CD4-positive, alpha-beta memory T cell (primary cell): ENCODE measurements around the gene SRGAP2C. TPM values are rescaled to one million over a fixed set of nuclear protein-coding genes. Genes with fewer than 3 reads are reported as not detected.
"Not testable (repeated sequence)": the region's sequence is repeated elsewhere in the genome, so short reads cannot be mapped to it uniquely, and the experiment has no call there.

Source experiments
- CTCF ChIA-PET: fragments of 350-600 bp; sonication (Branson Sonifier 250); formaldehyde crosslinking; loops from one replicate; lab custom pipeline; 2021; ENCODE audit warnings: inconsistent platforms; ENCODE audit not compliant: partially characterized antibody; lab: Charles Lee
- POLR2A ChIA-PET: fragments of 350-600 bp; sonication (Branson Sonifier 250); formaldehyde crosslinking; loops from one replicate; lab custom pipeline; 2021; ENCODE audit not compliant: partially characterized antibody; lab: Charles Lee
- DNase-seq, 5 donors: peaks; one replicate each; pipeline versions ENCODE4 v3.0.0 to v3.0.0-alpha.2; 2020 to 2022; ENCODE audit warnings: mixed read lengths in 1 of 5
- H3K27ac ChIP-seq: one replicate; pipeline ENCODE4 v1.7.0; 2013; ENCODE audit warnings: low read depth, low read length
- H3K27me3 ChIP-seq: 2 replicates; pipeline ENCODE4 v1.7.0; 2013; ENCODE audit warnings: mild to moderate bottlenecking, low read length, moderate library complexity; ENCODE audit not compliant: insufficient read depth
- H3K36me3 ChIP-seq: 2 replicates; pipeline ENCODE4 v1.7.0; 2013; ENCODE audit warnings: mild to moderate bottlenecking, low read length, moderate library complexity; ENCODE audit not compliant: insufficient read depth
- H3K4me1 ChIP-seq: 2 replicates; pipeline ENCODE4 v1.7.0; 2013; ENCODE audit warnings: mild to moderate bottlenecking, low read length, moderate library complexity; ENCODE audit not compliant: insufficient read depth
- H3K4me3 ChIP-seq, 2 donors: one replicate each; pipeline ENCODE4 v1.7.0; 2013; ENCODE audit warnings: low read length in 2 of 2, mild to moderate bottlenecking in 1 of 2
- H3K9me3 ChIP-seq, 2 donors: one replicate each; pipeline ENCODE4 v1.7.0; 2013; ENCODE audit warnings: low read length in 2 of 2, control low read depth in 1 of 2; ENCODE audit not compliant: control insufficient read depth in 1 of 2
- H3K27ac Mint-ChIP-seq, 7 donors: one replicate each; pipeline ENCODE4 v1.8.0; 2020 to 2021; ENCODE audit warnings: mixed read lengths in 7 of 7, mild to moderate bottlenecking in 6 of 7, inconsistent platforms in 3 of 7, moderate library complexity in 3 of 7
- H3K27me3 Mint-ChIP-seq, 2 donors: one replicate each; pipeline ENCODE4 v1.8.0; 2020 to 2021; ENCODE audit warnings: mixed read lengths in 2 of 2
- H3K36me3 Mint-ChIP-seq, 2 donors: one replicate each; pipeline ENCODE4 v1.8.0; 2020 to 2021; ENCODE audit warnings: mixed read lengths in 2 of 2, inconsistent platforms in 1 of 2, mild to moderate bottlenecking in 1 of 2
- H3K4me1 Mint-ChIP-seq, 4 donors: one replicate each; pipeline ENCODE4 v1.8.0; 2020 to 2021; ENCODE audit warnings: mixed read lengths in 4 of 4, mild to moderate bottlenecking in 1 of 4
- H3K4me3 Mint-ChIP-seq, 8 donors: one replicate each; pipeline ENCODE4 v1.8.0; 2020 to 2021; ENCODE audit warnings: mixed read lengths in 8 of 8, mild to moderate bottlenecking in 7 of 8, moderate library complexity in 6 of 8, inconsistent platforms in 3 of 8
- H3K9me3 Mint-ChIP-seq, 8 donors: one replicate each; pipeline ENCODE4 v1.8.0; 2020 to 2021; ENCODE audit warnings: mixed read lengths in 8 of 8, mild to moderate bottlenecking in 5 of 8, inconsistent platforms in 3 of 8, moderate library complexity in 1 of 8
- intact Hi-C: fragments of 100-400 bp; cut with micrococcal nuclease; formaldehyde crosslinking; loops from one replicate; pipeline ENCODE4 v1.15.1; 2023
- polyA plus RNA-seq, 2 donors: library from polyadenylated mRNA; unstranded; fragments of 300-500 nt; fragmentation: Illumina TruSeq; gene quantifications; one replicate each; pipeline ENCODE4 v1.2.3, GENCODE V29; 2021
- total RNA-seq, 2 experiments: library from RNA; stranded (reverse); gene quantifications; one replicate each; pipeline ENCODE4 v1.2.3, GENCODE V29; 2021

Gene SRGAP2C
- total and polyA plus RNA-seq, 4 experiments from 2014 or later = 2.1 to 29.0 (median 16.1) TPM

- CTCF ChIA-PET, H3K9me3 Mint-ChIP-seq, H3K27me3 ChIP-seq, intact Hi-C loops, H3K27ac ChIP-seq, H3K4me3 Mint-ChIP-seq, POLR2A ChIA-PET, H3K27me3 Mint-ChIP-seq, DNase-seq, H3K9me3 ChIP-seq, H3K36me3 Mint-ChIP-seq, H3K36me3 ChIP-seq, H3K4me1 Mint-ChIP-seq, H3K4me3 ChIP-seq, H3K27ac Mint-ChIP-seq, H3K4me1 ChIP-seq: not testable (repeated sequence)
Observed at GRCh38 chr1:121216676-121217075, 31.9 kb downstream of the SRGAP2C start.

- H3K4me3 ChIP-seq, DNase-seq, H3K27me3 ChIP-seq, H3K36me3 ChIP-seq, H3K4me1 ChIP-seq, H3K9me3 ChIP-seq, intact Hi-C loops, H3K27me3 Mint-ChIP-seq, H3K4me1 Mint-ChIP-seq, H3K27ac ChIP-seq, H3K36me3 Mint-ChIP-seq, H3K4me3 Mint-ChIP-seq, CTCF ChIA-PET, H3K9me3 Mint-ChIP-seq, H3K27ac Mint-ChIP-seq, POLR2A ChIA-PET: not testable (repeated sequence)
Observed at GRCh38 chr1:121221770-121222169, 37.0 kb downstream of the SRGAP2C start.

GRCh38 chr1:121224714-121225113 is 39.9 kb downstream of the SRGAP2C start:
- POLR2A ChIA-PET, H3K9me3 ChIP-seq, H3K27me3 Mint-ChIP-seq, H3K27ac Mint-ChIP-seq, DNase-seq, H3K36me3 ChIP-seq, CTCF ChIA-PET, H3K4me3 Mint-ChIP-seq, H3K4me3 ChIP-seq, H3K27ac ChIP-seq, H3K9me3 Mint-ChIP-seq, H3K4me1 Mint-ChIP-seq, intact Hi-C loops, H3K27me3 ChIP-seq, H3K36me3 Mint-ChIP-seq, H3K4me1 ChIP-seq: not testable (repeated sequence)

- H3K4me3 Mint-ChIP-seq, H3K9me3 Mint-ChIP-seq, H3K27me3 Mint-ChIP-seq, H3K36me3 ChIP-seq, intact Hi-C loops, POLR2A ChIA-PET, DNase-seq, H3K4me1 Mint-ChIP-seq, H3K36me3 Mint-ChIP-seq, CTCF ChIA-PET, H3K27ac ChIP-seq, H3K27me3 ChIP-seq, H3K27ac Mint-ChIP-seq, H3K4me3 ChIP-seq, H3K9me3 ChIP-seq, H3K4me1 ChIP-seq: not testable (repeated sequence)
Observed at GRCh38 chr1:121226295-121226904, 41.6 kb downstream of the SRGAP2C start.

DNA sequence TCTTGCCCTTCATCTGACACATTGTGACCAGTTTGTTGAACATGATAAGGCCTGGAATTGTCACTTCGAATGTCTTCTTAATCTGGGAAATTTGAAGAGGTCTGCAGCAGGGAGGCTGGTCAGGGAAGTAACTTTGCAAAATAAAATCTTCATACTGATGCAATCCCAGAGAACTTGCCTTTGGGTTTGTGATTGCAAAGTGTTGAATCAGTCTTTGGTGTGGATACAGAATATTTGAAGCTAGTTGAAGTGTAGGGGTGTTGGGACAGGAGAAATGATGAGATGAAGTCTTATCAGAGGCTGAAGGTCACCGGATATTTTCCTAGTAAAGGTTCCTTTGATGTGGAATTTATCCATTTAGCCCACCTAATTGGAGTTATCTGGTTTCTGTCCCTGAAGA is 42.1 kb downstream of the SRGAP2C start:
- POLR2A ChIA-PET, H3K9me3 Mint-ChIP-seq: not testable (repeated sequence)

DNA sequence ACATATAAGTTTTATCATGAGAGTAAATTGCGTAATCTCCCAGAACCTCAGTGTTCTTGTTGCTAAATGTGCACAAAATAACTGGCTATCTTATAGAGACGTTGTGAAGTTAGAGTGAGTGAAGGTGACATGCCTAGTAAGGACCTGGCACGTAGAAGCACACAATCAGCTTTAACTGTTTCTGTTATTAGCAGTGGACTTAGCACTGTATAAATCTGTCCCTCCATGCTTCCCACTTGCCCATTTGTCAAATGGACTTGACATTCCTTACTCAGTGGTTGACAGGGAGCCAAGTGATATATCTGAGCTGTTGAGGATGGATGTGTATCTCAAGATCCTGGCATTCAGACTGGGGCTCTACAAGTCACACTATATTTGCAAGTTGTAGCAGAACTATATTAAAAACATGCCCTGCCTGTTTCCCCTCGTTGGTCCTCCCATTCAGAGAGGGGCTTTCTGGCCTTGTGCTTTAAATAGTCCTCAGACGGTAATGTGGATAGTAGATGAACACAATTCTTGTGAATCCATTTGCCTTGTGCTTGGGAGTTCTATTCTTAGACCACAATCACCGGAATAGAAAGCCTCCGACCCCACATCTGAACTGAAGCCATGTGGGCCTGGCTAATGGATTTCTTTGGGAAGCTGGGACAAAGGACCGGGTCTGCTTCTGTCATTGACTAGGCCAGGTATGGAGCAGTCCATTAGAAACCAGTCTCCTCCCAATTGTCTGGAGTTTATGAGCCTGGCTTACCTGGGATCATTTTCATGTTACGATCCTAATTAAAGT is 43.0 kb downstream of the SRGAP2C start:
- CTCF ChIA-PET, H3K4me1 Mint-ChIP-seq, H3K27me3 ChIP-seq, H3K4me3 ChIP-seq, H3K36me3 ChIP-seq, H3K4me3 Mint-ChIP-seq, H3K9me3 ChIP-seq, H3K27me3 Mint-ChIP-seq, intact Hi-C loops, H3K27ac ChIP-seq, H3K27ac Mint-ChIP-seq, POLR2A ChIA-PET, H3K9me3 Mint-ChIP-seq, H3K4me1 ChIP-seq, DNase-seq, H3K36me3 Mint-ChIP-seq: not testable (repeated sequence)

More for the DNA sequence above, 42.1 kb downstream of the SRGAP2C start:
- H3K27me3 Mint-ChIP-seq, H3K4me1 ChIP-seq, intact Hi-C loops, H3K27me3 ChIP-seq, H3K4me1 Mint-ChIP-seq, DNase-seq, H3K9me3 ChIP-seq, H3K27ac ChIP-seq, CTCF ChIA-PET, H3K27ac Mint-ChIP-seq, H3K4me3 Mint-ChIP-seq, H3K36me3 ChIP-seq, H3K4me3 ChIP-seq, H3K36me3 Mint-ChIP-seq: not testable (repeated sequence)

DNA sequence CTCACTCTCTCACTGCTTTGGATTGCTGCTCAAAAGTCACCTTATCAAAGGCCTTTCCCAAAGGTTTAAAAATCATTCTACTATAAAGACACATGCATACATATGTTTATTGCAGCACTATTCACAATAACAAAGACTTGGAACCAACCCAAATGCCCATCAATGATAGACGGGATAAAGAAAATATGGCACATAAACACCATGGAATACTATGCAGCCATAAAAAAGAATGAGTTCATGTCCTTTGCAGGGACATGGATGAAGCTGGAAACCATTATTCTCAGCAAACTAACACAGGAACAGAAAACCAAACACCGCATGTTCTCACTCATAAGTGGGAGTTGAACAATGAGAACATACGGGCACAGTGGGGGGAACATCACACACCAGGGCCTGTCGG is 45.9 kb downstream of the SRGAP2C start:
- H3K36me3 Mint-ChIP-seq, POLR2A ChIA-PET, DNase-seq, H3K27ac ChIP-seq, H3K9me3 Mint-ChIP-seq, H3K4me3 ChIP-seq, H3K9me3 ChIP-seq, H3K27me3 ChIP-seq, H3K27ac Mint-ChIP-seq, H3K4me1 ChIP-seq, H3K27me3 Mint-ChIP-seq, H3K4me1 Mint-ChIP-seq, CTCF ChIA-PET, H3K36me3 ChIP-seq, H3K4me3 Mint-ChIP-seq, intact Hi-C loops: not testable (repeated sequence)
